GM03348 (cell line): ENCODE results near the gene ATF1.
A peak's percentile ranks its signal among the peaks of the same experiment; 100 is the strongest.
"Not testable (repeated sequence)": the region's sequence is repeated elsewhere in the genome, so short reads cannot be mapped to it uniquely, and the experiment has no call there.

ENCODE experiments used
- DNase-seq: peaks from one replicate; pipeline ENCODE4 v3.0.0; 2012; ENCODE audit warnings: low spot score

Gene ATF1

GRCh38 chr12:50803230-50803875 is 39.5 kb downstream of the ATF1 start:
- no peak for DNase-seq

- no peak for DNase-seq
Measured at GRCh38 chr12:50806176-50806575, 42.3 kb downstream of the ATF1 start.

GRCh38 chr12:50809131-50809530 is 45.2 kb downstream of the ATF1 start:
- not testable (repeated sequence) for DNase-seq

- not testable (repeated sequence) for DNase-seq
Measured at GRCh38 chr12:50814921-50815320, 51.0 kb downstream of the ATF1 start.

- no peak for DNase-seq
Measured at GRCh38 chr12:50820177-50820576, 56.3 kb downstream of the ATF1 start.

GRCh38 chr12:50822082-50822481 is 58.2 kb downstream of the ATF1 start:
- no peak for DNase-seq

GRCh38 chr12:50823724-50824123 is 59.8 kb downstream of the ATF1 start:
- not testable (repeated sequence) for DNase-seq

GRCh38 chr12:50824914-50825313 is 61.0 kb downstream of the ATF1 start:
- DNase-seq, result no peak

- DNase-seq, result peak; percentile 57
Measured at GRCh38 chr12:50825372-50825838, 61.5 kb downstream of the ATF1 start.

- no peak for DNase-seq
Measured at GRCh38 chr12:50828121-50828520, 64.2 kb downstream of the ATF1 start.

GRCh38 chr12:50828886-50829285 is 65.0 kb downstream of the ATF1 start:
- DNase-seq, result no peak

- DNase-seq, result not testable (repeated sequence)
Measured at GRCh38 chr12:50833801-50834200, 69.9 kb downstream of the ATF1 start.

GRCh38 chr12:50839042-50839441 is 75.1 kb downstream of the ATF1 start:
- no peak for DNase-seq

- no peak for DNase-seq
Measured at GRCh38 chr12:50840809-50841487, 77.0 kb downstream of the ATF1 start.

- no peak for DNase-seq
Measured at GRCh38 chr12:50841716-50842531, 78.0 kb downstream of the ATF1 start.

- no peak for DNase-seq
Measured at GRCh38 chr12:50842637-50843493, 79.0 kb downstream of the ATF1 start, which contains the start of gene TMPRSS12. Gene TMPRSS12, plus strand, starts transcription at chr12:50842926. Its CDS starts 39 bp downstream, at chr12:50842965.

- DNase-seq, result peak; percentile 12
Measured at GRCh38 chr12:50845021-50845647, 81.2 kb downstream of the ATF1 start.

GRCh38 chr12:50848963-50849362 is 85.1 kb downstream of the ATF1 start:
- no peak for DNase-seq

GRCh38 chr12:50855218-50855617 is 91.3 kb downstream of the ATF1 start:
- DNase-seq, result not testable (repeated sequence)

GRCh38 chr12:50855679-50856078 is 91.8 kb downstream of the ATF1 start:
- DNase-seq, result not testable (repeated sequence)

GRCh38 chr12:50859621-50860310 is 95.9 kb downstream of the ATF1 start:
- no peak for DNase-seq
